Gastroesophageal sphincter (tissue), 4 donors: ENCODE results near the gene FBXL17. TPM values are rescaled to one million over a fixed set of nuclear protein-coding genes. Genes with fewer than 3 reads are reported as not detected.

Experiments
- ATAC-seq: fragments of 150-250 bp; one replicate; pipeline ENCODE4 v1.9.1; 2016; ENCODE audit warnings: mild to moderate bottlenecking, moderate library complexity
- H3K27ac ChIP-seq, 4 donors: fragments of 200-600 bp; sonication (generic) in 3 of 4; 1 replicate in 3 of 4; 2 replicates in 1 of 4; pipeline ENCODE4 v1.5.1; 2016 to 2019
- H3K27me3 ChIP-seq: fragments of 200-600 bp; sonication (generic); one replicate; pipeline ENCODE4 v1.5.1; 2019
- H3K36me3 ChIP-seq, 2 donors: fragments of 200-600 bp; sonication (generic); one replicate each; pipeline ENCODE4 v1.5.1; 2019; ENCODE audit warnings: control low read depth in 1 of 2
- H3K4me1 ChIP-seq, 3 donors: fragments of 200-600 bp; sonication (generic); 1 replicate in 2 of 3; 2 replicates in 1 of 3; pipeline ENCODE4 v1.5.1; 2016 to 2019; ENCODE audit warnings: control low read depth in 2 of 3
- H3K4me3 ChIP-seq, 2 donors: fragments of 200-600 bp; sonication (generic); one replicate each; pipeline ENCODE4 v1.5.1; 2019; ENCODE audit warnings: mild to moderate bottlenecking in 1 of 2, moderate library complexity in 1 of 2
- H3K9me3 ChIP-seq, 3 donors: fragments of 200-600 bp; sonication (generic); one replicate each; pipeline ENCODE4 v1.5.1; 2017 to 2019; ENCODE audit warnings: control low read depth in 2 of 3
- EP300 ChIP-seq: sonication (generic); formaldehyde crosslinking; IDR thresholded peaks from one replicate; pipeline ENCODE4 v1.6.1; 2017; ENCODE audit warnings: antibody characterized with exemption, mild to moderate bottlenecking
- POLR2A ChIP-seq, 2 donors: fragments of 450-650 bp; IDR thresholded peaks; one replicate each; pipeline ENCODE4 v1.6.1; 2017; ENCODE audit warnings: antibody characterized with exemption in 2 of 2, mild to moderate bottlenecking in 2 of 2, moderate library complexity in 1 of 2
- POLR2AphosphoS5 ChIP-seq: sonication (generic); formaldehyde crosslinking; IDR thresholded peaks from one replicate; pipeline ENCODE4 v1.6.1; 2017; ENCODE audit warnings: antibody characterized with exemption
- WGBS, 2 donors: methylation state at CpG; one replicate each; pipeline ENCODE4 v1.1.5; 2018; ENCODE audit warnings: low coverage in 1 of 2; 5-methylcytosine and 5-hydroxymethylcytosine counted together
- total RNA-seq, 4 donors: library from RNA; depleted of rRNA; stranded (reverse); fragments of >200 nt; gene quantifications; one replicate each; pipeline ENCODE4 v1.1.0, GENCODE V29; 2016
- TF ChIP-seq, protein P1 (sequence below), 4 experiments: fragments of 200-600 bp in 2 of 4; fragments of 450-650 bp in 2 of 4; sonication (generic) in 1 of 4; IDR thresholded peaks; one replicate each; pipeline ENCODE4 v1.5.1; 2017 to 2019; ENCODE audit warnings: antibody characterized with exemption in 4 of 4, mild to moderate bottlenecking in 2 of 4, moderate library complexity in 2 of 4

The FBXL17 gene
- total RNA-seq, 4 donors from 2014 or later, result 15.3 to 25.5 (median 21.7) TPM

DNA sequence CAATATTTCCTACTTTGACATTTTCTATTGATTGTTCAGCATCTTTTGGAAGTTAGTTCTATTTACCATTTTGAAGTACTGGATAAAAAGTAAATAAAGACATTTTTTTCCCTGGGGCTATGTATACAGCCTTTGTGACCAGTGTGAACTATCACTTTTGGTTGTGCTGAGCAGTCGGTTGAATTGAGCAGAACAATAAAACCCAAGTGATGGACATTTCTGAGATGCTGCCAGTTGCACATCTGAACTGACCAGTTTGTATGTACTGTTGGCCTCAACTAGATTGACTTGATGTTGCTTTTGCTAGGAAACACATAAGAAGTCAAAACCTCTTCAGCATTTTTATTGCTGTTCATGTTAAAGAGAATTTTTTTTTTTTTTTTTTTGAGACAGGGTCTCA is 451.0 kb downstream of the FBXL17 start:
- H3K9me3 ChIP-seq, result no peaks in the 10 kb centered on the region
- H3K4me1 ChIP-seq, result no peaks in the 10 kb centered on the region
- TF ChIP-seq, protein P1, sequence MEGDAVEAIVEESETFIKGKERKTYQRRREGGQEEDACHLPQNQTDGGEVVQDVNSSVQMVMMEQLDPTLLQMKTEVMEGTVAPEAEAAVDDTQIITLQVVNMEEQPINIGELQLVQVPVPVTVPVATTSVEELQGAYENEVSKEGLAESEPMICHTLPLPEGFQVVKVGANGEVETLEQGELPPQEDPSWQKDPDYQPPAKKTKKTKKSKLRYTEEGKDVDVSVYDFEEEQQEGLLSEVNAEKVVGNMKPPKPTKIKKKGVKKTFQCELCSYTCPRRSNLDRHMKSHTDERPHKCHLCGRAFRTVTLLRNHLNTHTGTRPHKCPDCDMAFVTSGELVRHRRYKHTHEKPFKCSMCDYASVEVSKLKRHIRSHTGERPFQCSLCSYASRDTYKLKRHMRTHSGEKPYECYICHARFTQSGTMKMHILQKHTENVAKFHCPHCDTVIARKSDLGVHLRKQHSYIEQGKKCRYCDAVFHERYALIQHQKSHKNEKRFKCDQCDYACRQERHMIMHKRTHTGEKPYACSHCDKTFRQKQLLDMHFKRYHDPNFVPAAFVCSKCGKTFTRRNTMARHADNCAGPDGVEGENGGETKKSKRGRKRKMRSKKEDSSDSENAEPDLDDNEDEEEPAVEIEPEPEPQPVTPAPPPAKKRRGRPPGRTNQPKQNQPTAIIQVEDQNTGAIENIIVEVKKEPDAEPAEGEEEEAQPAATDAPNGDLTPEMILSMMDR (IDR thresholded peaks at IDR 0.05), result no peak
- TF ChIP-seq EP300 (no peak), POLR2A (IDR thresholded peaks at IDR 0.05) (no peak), POLR2AphosphoS5 (no peak)
- 71 to 89% methylated on average over 1 of the region's 1 CpG for WGBS, 2 donors
- ATAC-seq, result no peak
- H3K4me3 ChIP-seq, result no peak overlapping the region
- no peaks in the 10 kb centered on the region for H3K36me3 ChIP-seq
- no peaks in the 10 kb centered on the region for H3K27me3 ChIP-seq
- H3K27ac ChIP-seq, result no peak overlapping the region

DNA sequence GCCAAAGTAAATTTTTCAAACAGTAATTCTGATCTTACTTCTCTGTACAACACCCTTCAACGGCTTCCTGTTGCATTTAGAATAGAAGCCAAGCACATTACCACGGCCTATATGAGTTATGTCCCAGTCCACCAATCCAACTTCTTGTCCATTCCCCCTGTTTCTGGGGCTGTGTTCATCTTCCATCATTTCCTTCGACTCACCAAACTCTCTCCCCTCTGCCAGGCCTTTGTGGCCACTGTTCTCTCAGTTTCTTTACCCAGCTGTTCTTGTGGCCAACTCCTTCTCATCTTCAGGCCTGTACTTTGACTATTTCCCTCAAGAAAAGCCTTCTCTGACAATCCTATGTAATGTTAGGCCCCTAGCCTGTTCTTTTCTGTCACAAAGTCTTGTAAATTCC is 451.8 kb downstream of the FBXL17 start:
- ATAC-seq, result no peak
- H3K27me3 ChIP-seq, result no peaks in the 10 kb centered on the region
- no peak overlapping the region for H3K4me3 ChIP-seq
- no peaks in the 10 kb centered on the region for H3K36me3 ChIP-seq
- no peak overlapping the region for H3K27ac ChIP-seq
- 97 to 100% methylated on average over 3 of the region's 3 CpGs for WGBS, 2 donors
- H3K4me1 ChIP-seq, result no peaks in the 10 kb centered on the region
- TF ChIP-seq, protein P1 (IDR thresholded peaks at IDR 0.05), result no peak
- TF ChIP-seq EP300 (no peak), POLR2A (IDR thresholded peaks at IDR 0.05) (no peak), POLR2AphosphoS5 (no peak)
- no peaks in the 10 kb centered on the region for H3K9me3 ChIP-seq

DNA sequence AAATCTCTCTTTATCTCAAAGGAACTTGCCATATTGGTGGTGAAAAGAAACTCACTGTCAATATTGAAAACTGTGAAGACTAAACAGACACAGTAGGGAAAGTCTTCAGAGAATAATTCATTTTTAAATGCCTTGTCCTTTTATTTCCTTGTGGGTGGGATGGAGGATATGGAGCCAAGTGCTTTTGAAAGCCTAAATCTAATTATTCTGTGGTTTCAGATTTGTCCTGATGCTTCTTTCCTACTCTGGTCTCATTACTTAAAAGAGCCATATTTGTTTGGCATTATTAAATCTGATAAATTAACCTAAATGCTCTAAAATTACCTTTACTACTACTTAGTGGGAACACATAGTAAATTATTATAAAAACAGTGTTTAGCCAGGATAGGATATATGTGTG is 452.8 kb downstream of the FBXL17 start:
- H3K4me1 ChIP-seq, result no peaks in the 10 kb centered on the region
- H3K4me3 ChIP-seq, result no peak overlapping the region
- no peaks in the 10 kb centered on the region for H3K9me3 ChIP-seq
- no peaks in the 10 kb centered on the region for H3K36me3 ChIP-seq
- TF ChIP-seq, protein P1 (IDR thresholded peaks at IDR 0.05), result no peak
- TF ChIP-seq EP300 (no peak), POLR2AphosphoS5 (no peak), POLR2A (IDR thresholded peaks at IDR 0.05) (no peak)
- H3K27me3 ChIP-seq, result no peaks in the 10 kb centered on the region
- no peak overlapping the region for H3K27ac ChIP-seq
- no peak for ATAC-seq

DNA sequence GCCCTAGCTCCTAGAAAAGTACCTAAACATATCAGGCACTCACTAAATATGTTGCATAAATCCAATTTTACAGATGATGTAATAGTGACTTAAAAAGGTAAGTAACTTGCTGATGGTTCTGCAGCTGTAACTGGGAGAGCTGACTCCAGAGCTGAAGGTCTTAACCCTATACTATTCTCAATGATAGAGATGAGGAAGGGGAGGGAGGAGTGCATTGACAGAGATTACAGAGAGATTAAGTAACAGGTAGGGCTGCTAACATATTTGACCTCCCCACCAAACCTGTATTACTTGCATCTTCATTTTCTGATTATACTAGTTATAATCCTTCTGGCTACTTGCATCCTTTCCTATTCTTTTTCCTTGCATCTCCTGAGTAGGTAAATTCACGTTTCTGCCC is 455.8 kb downstream of the FBXL17 start:
- 73 to 83% methylated on average over 1 of the region's 1 CpG for WGBS, 2 donors
- no peak overlapping the region for H3K4me3 ChIP-seq
- H3K36me3 ChIP-seq, result no peaks in the 10 kb centered on the region
- H3K4me1 ChIP-seq, result no peaks in the 10 kb centered on the region
- no peaks in the 10 kb centered on the region for H3K27me3 ChIP-seq
- ATAC-seq, result no peak
- TF ChIP-seq, protein P1 (IDR thresholded peaks at IDR 0.05), result no peak
- no peak for TF ChIP-seq POLR2A (IDR thresholded peaks at IDR 0.05)
- TF ChIP-seq EP300, result no peak
- no peak for TF ChIP-seq POLR2AphosphoS5
- no peaks in the 10 kb centered on the region for H3K9me3 ChIP-seq
- no peak overlapping the region for H3K27ac ChIP-seq

DNA sequence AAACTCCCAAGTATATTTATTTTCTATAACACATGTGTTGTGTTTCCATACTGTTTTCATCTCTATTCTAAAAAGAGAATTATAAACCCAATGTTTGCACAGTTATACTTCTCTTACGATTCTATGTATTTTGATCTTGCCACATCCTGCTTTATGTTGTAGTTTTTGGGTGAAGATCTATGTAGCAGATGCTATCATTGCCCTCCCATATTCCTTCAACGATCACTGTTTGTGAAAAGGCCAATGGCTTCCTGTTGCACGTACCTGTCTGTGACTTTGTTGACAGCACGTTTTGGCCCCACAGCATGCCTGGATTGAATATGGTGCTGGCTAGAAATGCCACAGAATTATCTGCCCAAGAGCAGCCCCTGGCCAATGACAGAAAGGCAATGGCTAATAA is 456.7 kb downstream of the FBXL17 start:
- H3K4me1 ChIP-seq, result no peaks in the 10 kb centered on the region
- no peaks in the 10 kb centered on the region for H3K36me3 ChIP-seq
- no peaks in the 10 kb centered on the region for H3K27me3 ChIP-seq
- ATAC-seq, result no peak
- no peak overlapping the region for H3K27ac ChIP-seq
- H3K9me3 ChIP-seq, result no peaks in the 10 kb centered on the region
- WGBS, 2 donors, result 71 to 86% methylated on average over 4 of the region's 4 CpGs
- H3K4me3 ChIP-seq, result no peak overlapping the region
- no peak for TF ChIP-seq POLR2AphosphoS5
- TF ChIP-seq POLR2A (IDR thresholded peaks at IDR 0.05), result no peak
- TF ChIP-seq EP300, result no peak
- TF ChIP-seq, protein P1 (IDR thresholded peaks at IDR 0.05), result no peak
